OCI-LY7 (cell line): ENCODE measurements around the gene ZNF280D.

Source experiments
- EZH2phosphoT487 ChIP-seq: fragments of 200-600 bp; sonication (generic); IDR thresholded peaks from 2 replicates; pipeline ENCODE4 v1.6.1; 2018; ENCODE audit warnings: low read depth, borderline replicate concordance, mild to moderate bottlenecking, mixed run types, antibody characterized with exemption, low read length, moderate library complexity, mixed read lengths
- TF ChIP-seq, protein P1 (sequence below): fragments of 200-600 bp; sonication (generic); conservative IDR thresholded peaks from 2 replicates; pipeline ENCODE4 v1.5.1; 2014; ENCODE audit warnings: mild to moderate bottlenecking, antibody characterized with exemption, low read length, moderate library complexity, mixed read lengths

DNA sequence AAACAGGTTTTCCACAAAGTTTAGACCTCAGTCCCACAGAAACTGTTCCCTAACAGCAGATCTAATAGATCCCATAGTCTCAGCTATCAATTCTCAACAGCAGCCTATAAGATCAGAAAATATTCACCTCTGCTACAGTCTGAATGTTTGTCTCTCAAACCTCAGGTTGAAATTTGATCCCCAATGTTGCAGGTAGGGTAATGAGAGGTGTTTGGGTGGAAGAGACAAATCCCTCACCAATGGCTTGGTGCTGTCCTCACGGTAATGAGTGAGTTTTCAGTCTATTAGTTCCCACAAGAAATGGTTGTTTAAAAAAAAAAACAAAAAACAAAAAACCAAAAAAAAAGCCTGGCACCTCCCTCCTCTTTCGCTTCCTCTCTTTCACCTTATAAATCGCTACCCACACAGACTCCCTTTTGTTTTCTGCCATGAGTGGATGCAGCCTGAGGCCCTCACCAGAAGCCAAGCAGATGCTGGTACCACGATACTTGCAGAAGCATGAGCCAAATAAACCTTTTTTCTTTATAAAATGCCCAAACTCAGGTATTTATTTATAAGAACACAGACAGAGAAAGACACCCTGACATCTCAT, 14.2 kb downstream of the ZNF280D start:
- TF ChIP-seq EZH2phosphoT487, result no peak
- TF ChIP-seq, protein P1, sequence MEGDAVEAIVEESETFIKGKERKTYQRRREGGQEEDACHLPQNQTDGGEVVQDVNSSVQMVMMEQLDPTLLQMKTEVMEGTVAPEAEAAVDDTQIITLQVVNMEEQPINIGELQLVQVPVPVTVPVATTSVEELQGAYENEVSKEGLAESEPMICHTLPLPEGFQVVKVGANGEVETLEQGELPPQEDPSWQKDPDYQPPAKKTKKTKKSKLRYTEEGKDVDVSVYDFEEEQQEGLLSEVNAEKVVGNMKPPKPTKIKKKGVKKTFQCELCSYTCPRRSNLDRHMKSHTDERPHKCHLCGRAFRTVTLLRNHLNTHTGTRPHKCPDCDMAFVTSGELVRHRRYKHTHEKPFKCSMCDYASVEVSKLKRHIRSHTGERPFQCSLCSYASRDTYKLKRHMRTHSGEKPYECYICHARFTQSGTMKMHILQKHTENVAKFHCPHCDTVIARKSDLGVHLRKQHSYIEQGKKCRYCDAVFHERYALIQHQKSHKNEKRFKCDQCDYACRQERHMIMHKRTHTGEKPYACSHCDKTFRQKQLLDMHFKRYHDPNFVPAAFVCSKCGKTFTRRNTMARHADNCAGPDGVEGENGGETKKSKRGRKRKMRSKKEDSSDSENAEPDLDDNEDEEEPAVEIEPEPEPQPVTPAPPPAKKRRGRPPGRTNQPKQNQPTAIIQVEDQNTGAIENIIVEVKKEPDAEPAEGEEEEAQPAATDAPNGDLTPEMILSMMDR, result no peak
